ENCODE data around the gene HPGD.
"Not testable (repeated sequence)": the region's sequence is repeated elsewhere in the genome, so short reads cannot be mapped to it uniquely, and the experiment has no call there.

The HPGD gene

DNA sequence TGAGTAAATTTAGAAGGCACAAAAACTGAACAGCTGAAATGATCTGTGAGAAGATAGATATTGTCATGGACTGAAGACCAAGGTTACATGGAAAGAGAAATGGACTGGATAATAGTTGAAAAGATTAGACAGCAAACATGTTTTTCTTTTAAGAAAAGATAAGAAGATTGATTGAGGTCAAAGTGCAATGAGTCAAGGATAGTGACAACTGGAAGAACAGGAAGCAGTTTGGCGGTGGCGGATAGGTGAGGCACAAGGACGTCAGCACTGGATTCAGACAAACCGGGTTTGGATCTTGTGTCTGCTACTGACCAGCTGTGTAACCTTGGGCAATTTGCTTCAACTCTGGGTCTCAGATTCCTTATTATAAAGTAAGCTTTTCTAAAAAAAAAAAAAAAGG lies 2.0 kb upstream of the HPGD start:
- DNase-seq (ENCODE audit: low read depth) = no peak

- DNase-seq (ENCODE audit: low read depth) = no peak
Observed at GRCh38 chr4:174523025-174523693, 871 bp upstream of the HPGD start.

GRCh38 chr4:174521800-174522182 lies 497 bp downstream of the HPGD start:
- DNase-seq (ENCODE audit: low read depth) = peak; percentile 0

- no peak for DNase-seq (ENCODE audit: low read depth)
Observed at GRCh38 chr4:174520660-174521059, 1.6 kb downstream of the HPGD start.

- no peak for DNase-seq (ENCODE audit: low read depth)
Observed at GRCh38 chr4:174517502-174518445, 4.5 kb downstream of the HPGD start.

DNA sequence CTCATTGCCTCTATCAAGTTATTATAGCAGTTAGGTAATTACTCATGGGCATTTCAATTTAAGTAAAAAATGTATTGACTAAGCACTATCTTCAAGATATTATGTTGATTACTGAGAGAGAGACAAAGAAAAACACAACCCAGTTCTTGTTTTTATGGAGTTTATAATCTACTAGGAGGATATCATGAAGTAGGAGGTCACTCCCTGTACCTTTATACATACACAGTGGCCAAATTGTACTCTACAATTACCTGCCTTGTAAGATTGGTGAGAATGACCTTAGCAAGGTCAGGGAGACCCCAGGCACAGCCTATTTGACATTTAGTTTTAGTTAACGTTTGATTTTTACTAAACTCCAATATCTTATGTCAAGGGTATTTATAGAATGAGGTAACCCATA lies 5.5 kb downstream of the HPGD start:
- no peak for DNase-seq (ENCODE audit: low read depth)

GRCh38 chr4:174516345-174516744 lies 5.9 kb downstream of the HPGD start:
- no peak for DNase-seq (ENCODE audit: low read depth)

- no peak for DNase-seq (ENCODE audit: low read depth)
Observed at GRCh38 chr4:174512745-174513144, 9.5 kb downstream of the HPGD start.

DNA sequence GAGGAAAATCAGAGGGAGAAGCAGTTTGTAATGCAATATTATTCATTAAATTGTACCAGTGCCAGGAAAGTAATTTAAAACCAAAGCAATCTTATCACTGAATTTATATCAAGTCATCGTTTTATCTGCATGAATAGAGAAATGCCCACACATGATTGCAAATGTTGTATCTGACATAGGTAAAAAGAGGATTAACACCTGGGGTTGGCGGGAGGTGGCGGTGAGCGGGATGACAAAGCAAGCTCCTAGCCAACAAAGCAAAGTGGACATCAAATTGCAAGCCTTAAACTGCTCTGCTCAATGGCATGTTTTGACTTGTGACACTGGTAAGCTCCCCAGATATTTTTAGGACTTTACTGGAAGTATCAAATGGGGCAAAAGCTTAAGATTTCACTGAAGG lies 16.4 kb downstream of the HPGD start:
- DNase-seq (ENCODE audit: low read depth) = no peak

GRCh38 chr4:174505007-174505406 lies 17.3 kb downstream of the HPGD start:
- DNase-seq (ENCODE audit: low read depth) = no peak

GRCh38 chr4:174503079-174503715 lies 19.1 kb downstream of the HPGD start:
- DNase-seq (ENCODE audit: low read depth) = no peak

DNA sequence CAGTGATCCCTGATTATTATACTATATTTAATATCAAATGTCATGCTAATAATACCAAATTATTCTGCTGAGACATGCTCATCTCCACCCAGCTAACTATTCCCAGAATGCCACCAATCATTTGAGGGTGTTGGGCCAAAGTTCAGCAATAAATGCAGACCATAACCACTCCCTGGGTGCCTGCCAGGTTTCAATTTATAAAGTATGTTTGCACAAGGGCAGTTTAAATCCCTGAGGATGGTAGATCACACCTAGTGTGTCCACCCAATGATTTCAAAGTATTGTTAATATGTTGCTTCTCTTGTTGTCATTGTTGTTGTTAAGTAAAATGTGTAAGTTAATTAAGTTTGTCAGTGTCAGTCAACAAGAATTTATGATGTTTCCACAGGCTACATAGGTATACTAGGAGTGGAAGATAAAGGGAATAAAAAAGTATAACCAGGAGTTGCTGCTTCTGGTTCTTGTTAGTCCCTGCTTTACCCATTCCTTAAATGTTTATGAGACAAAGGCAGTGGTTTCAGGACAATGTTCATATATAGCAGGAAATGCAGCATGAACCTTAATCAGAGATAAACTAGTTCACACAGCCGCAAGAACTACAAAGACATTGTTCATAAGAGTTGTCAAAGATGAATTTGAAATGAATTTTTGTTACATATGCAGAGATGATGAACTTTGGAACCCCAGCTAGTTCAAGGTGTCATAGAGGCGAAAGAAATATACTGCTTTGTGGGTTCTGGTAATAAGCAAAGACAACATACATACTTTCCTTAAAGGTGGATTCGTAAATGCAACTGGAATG lies 25.5 kb downstream of the HPGD start:
- DNase-seq (ENCODE audit: low read depth) = no peak

GRCh38 chr4:174495626-174496025 lies 26.7 kb downstream of the HPGD start:
- DNase-seq (ENCODE audit: low read depth) = no peak

GRCh38 chr4:174494726-174495125 lies 27.6 kb downstream of the HPGD start:
- no peak for DNase-seq (ENCODE audit: low read depth)

DNA sequence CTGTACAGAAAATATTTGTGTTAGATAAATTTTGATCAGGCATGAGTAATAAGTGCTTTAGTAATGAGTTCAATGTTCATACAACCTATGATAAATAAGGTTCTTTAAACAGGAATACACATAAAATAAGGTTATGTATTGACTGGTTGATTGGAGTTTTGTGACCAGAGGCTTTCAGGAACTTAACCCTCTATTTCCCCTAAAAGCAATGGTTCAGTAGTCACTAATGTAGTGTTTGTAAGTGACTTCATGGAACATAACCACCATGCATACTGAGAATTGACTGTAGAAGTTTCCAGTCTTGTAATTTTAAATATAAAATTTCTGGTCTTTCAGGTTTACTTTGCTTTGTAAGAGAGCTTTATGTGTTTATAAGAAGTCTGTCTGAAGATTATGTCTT lies 28.1 kb downstream of the HPGD start:
- DNase-seq (ENCODE audit: low read depth) = no peak

DNA sequence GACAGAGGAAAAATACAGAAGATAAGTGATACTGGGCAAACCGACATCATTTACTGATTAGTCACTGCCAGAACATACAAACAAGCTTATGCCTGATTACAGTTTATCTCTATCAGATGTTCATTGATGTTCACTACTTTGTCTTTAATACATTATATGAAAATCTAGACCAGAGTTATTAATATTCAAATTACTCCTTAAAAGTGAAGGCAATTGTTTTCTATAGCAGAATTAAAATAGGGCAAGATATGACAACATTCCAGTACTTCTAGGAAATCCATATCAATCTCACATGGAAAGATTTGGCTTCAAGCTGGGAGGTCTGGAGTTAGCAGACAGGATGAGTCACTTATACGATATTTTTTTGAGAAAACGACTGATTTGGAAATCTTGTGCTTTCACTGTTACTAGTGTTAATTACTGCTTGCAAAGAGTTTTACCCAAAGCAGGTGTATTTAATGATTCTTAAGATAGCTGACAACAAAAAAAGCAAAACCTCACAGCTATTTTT lies 31.8 kb downstream of the HPGD start:
- no peak for DNase-seq (ENCODE audit: low read depth)

GRCh38 chr4:174488368-174488767 lies 33.9 kb downstream of the HPGD start:
- DNase-seq (ENCODE audit: low read depth) = not testable (repeated sequence)

DNA sequence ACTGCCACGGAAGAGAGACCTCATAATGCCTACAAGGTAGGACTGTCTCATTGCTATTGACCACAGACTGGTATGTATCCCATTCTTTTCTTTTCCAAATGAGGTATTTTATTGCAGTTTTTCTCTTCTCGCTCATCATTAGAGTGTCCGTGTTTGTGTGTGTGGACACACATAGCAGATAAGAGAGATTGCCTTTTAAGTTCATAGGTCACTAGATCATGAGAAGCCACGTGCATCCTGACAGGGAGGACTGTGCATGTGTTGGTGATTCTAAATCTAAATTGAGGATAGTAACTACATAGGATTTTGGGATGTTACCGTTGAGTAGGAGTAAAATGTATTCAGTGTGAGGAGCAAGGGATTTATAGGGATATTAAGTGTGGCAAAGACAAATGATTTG lies 37.3 kb downstream of the HPGD start:
- no peak for DNase-seq (ENCODE audit: low read depth)

GRCh38 chr4:174483792-174484191 lies 38.5 kb downstream of the HPGD start:
- DNase-seq (ENCODE audit: low read depth) = no peak

DNA sequence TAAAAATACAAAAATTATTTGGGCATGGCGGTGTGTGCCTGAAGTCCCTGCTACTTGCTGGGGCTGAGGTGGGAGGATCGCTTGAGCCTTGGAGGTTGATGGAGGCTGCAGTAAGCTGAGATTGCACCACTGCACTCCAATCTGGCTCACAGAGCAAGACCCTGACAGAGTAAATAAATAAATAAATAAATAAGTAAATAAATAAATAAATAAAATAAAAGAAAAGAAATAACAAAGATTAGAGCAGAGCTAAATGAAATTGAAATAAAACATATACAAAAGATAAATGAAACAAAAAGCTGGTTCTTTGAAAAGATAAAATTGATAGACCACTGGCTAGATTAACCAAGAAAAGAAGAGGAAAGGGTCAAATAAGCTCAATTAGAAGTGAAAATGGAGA lies 43.1 kb downstream of the HPGD start:
- DNase-seq (ENCODE audit: low read depth) = no peak

DNA sequence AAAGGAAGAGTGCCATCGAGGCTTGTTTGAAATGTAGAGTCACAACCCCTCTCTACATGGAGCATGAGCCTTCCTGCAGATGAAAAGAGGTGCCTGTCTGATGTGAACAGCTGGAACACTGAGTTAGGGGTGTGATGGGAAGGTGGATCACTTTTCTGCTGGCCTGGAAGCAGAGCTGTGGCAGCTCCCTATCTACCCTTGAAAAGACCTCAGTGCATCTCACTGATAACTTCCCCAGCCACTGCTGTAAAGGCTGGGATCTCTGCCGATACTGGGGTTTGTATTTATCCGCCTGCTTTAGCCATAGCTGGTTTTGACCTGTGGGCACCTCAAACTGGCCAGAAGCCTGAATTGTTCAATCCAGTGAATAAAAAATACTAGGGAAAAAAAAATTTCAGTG lies 46.8 kb downstream of the HPGD start:
- no peak for DNase-seq (ENCODE audit: low read depth)

All from activated T-cell treated with anti-CD3 and anti-CD28 coated beads for 48 hours (primary cell).